Esophagus squamous epithelium (tissue), 4 donors: ENCODE data around the gene CTTNBP2NL.

ENCODE experiments used
- POLR2A ChIP-seq, 4 donors: fragments of 450-650 bp; IDR thresholded peaks; one replicate each; pipeline ENCODE4 v1.6.1; 2017; ENCODE audit warnings: antibody characterized with exemption in 4 of 4, mild to moderate bottlenecking in 4 of 4, moderate library complexity in 3 of 4
- TF ChIP-seq, protein P1 (sequence below), 6 experiments: fragments of 450-650 bp in 4 of 6; fragments of 200-600 bp in 2 of 6; sonication (generic) in 2 of 6; IDR thresholded peaks; one replicate each; pipeline ENCODE4 v1.5.1; 2016 to 2019; ENCODE audit warnings: antibody characterized with exemption in 6 of 6, mild to moderate bottlenecking in 4 of 6, moderate library complexity in 4 of 6

- TF ChIP-seq, protein P1, sequence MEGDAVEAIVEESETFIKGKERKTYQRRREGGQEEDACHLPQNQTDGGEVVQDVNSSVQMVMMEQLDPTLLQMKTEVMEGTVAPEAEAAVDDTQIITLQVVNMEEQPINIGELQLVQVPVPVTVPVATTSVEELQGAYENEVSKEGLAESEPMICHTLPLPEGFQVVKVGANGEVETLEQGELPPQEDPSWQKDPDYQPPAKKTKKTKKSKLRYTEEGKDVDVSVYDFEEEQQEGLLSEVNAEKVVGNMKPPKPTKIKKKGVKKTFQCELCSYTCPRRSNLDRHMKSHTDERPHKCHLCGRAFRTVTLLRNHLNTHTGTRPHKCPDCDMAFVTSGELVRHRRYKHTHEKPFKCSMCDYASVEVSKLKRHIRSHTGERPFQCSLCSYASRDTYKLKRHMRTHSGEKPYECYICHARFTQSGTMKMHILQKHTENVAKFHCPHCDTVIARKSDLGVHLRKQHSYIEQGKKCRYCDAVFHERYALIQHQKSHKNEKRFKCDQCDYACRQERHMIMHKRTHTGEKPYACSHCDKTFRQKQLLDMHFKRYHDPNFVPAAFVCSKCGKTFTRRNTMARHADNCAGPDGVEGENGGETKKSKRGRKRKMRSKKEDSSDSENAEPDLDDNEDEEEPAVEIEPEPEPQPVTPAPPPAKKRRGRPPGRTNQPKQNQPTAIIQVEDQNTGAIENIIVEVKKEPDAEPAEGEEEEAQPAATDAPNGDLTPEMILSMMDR (IDR thresholded peaks at IDR 0.05), result no peak
- TF ChIP-seq POLR2A (IDR thresholded peaks at IDR 0.05), result no peak
These were observed 69.1 kb downstream of the CTTNBP2NL start for GRCh38 chr1:112465122-112465521.
